Mammary epithelial cell (primary cell): ENCODE results near the gene TXNRD2.
"Not testable (repeated sequence)": the region's sequence is repeated elsewhere in the genome, so short reads cannot be mapped to it uniquely, and the experiment has no call there.

Experiments used
- EZH2 ChIP-seq: IDR thresholded peaks from 2 replicates; pipeline ENCODE4 v1.6.1; 2012; ENCODE audit warnings: low read length, inconsistent platforms, borderline replicate concordance
- TF ChIP-seq, protein P1 (sequence below), 2 donors: IDR thresholded peaks in 1 of 2; conservative IDR thresholded peaks in 1 of 2; 2 replicates each; pipeline ENCODE4 v1.5.1; 2011 to 2012; ENCODE audit warnings: inconsistent platforms in 2 of 2, low read length in 2 of 2, mild to moderate bottlenecking in 2 of 2, control low read depth in 1 of 2, low read depth in 1 of 2; ENCODE audit not compliant: insufficient read depth in 1 of 2; ENCODE audit errors: extremely low read depth in 1 of 2

- TF ChIP-seq, protein P1, sequence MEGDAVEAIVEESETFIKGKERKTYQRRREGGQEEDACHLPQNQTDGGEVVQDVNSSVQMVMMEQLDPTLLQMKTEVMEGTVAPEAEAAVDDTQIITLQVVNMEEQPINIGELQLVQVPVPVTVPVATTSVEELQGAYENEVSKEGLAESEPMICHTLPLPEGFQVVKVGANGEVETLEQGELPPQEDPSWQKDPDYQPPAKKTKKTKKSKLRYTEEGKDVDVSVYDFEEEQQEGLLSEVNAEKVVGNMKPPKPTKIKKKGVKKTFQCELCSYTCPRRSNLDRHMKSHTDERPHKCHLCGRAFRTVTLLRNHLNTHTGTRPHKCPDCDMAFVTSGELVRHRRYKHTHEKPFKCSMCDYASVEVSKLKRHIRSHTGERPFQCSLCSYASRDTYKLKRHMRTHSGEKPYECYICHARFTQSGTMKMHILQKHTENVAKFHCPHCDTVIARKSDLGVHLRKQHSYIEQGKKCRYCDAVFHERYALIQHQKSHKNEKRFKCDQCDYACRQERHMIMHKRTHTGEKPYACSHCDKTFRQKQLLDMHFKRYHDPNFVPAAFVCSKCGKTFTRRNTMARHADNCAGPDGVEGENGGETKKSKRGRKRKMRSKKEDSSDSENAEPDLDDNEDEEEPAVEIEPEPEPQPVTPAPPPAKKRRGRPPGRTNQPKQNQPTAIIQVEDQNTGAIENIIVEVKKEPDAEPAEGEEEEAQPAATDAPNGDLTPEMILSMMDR (conservative IDR thresholded peaks at IDR 0.05 in 1 of 2, IDR thresholded peaks at IDR 0.05 in 1 of 2; ENCODE audit: extremely low read depth in 1 of 2, insufficient read depth in 1 of 2, low read depth in 1 of 2, low read length in 2 of 2): not testable (repeated sequence)
- TF ChIP-seq EZH2: not testable (repeated sequence)
Observed at GRCh38 chr22:19831979-19832378, 109.6 kb downstream of the TXNRD2 start.
